Jurkat, Clone E6-1 (cell line): Measurements from ENCODE around the gene ABT1.

Experiments used
- DNase-seq: peaks from one replicate; pipeline ENCODE4 v3.0.0-alpha.2; 2011; ENCODE audit warnings: low read depth, low spot score
- H3K4me3 ChIP-seq: 2 replicates; pipeline ENCODE4 v1.5.1; 2011; ENCODE audit warnings: mild to moderate bottlenecking, low read length, control low read depth, moderate library complexity

Gene ABT1

DNA sequence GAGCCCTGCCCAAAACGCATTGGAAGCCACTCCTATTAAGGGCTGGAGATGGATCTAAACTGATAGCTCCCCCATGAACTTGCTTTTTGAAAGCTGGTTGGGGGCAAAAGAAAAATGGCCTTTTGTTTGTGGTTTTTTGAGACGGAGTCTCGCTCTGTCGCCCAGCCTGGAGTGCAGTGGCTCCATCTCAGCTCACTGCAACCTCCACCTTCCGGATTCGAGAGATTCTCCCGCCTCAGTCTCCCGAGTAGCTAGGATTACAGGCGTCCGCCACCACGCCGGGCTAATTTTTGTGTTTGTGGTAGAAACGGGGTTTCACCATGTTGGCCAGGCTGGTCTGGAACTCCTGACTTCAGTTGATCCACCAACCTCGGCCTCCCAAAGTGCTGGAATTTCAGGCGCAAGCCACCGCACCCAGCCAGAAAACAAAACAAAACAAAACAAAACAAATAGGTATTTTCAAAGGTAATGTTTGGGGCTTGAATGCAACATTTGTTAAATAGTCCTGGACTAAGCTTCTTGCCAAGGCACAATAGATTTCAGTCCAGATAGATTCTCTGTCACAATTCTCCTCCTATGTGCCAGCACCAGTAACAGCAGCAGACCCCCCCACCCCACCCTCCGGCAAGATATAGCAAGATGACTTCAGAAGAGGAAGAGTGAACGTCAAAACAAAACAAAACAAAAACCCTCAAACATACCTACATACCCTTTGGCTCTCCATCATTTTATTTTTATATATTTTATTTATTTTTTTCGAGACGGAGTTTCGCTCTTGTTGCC is 26.5 kb upstream of the ABT1 start:
- H3K4me3 ChIP-seq = no peak overlapping the region
- DNase-seq = no peak

DNA sequence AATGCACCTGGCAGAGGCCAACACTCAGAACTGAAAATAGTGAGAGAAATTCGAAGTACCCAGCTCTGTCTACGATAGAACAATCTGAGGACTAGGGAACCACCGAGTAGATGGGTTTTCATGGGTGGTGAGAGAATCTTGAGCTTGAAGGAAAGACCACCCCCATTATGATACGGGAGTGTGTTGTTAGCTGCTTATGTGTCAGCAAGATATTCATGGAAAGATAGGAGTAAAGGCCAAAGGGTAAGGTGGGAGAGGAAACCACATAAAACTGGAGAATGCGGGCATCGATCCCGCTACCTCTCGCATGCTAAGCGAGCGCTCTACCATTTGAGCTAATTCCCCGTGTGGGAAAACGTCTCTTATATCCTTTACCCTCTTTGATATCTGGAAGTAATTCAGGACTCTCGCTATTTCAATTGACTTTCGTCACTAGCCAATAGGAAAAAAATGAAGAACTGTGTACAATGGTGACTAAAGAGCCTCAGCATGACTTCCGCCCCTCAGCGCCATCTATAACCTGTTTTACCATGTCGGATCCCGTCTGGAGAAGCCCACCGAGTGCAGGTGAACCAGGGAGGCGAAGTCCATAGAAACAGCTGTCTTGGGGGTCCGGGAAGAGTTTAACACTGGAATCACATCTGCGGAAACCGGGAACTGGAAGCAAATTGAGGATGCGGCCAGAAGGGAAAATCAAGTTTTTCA is 25.0 kb upstream of the ABT1 start:
- no peak overlapping the region for H3K4me3 ChIP-seq
- no peak for DNase-seq

DNA sequence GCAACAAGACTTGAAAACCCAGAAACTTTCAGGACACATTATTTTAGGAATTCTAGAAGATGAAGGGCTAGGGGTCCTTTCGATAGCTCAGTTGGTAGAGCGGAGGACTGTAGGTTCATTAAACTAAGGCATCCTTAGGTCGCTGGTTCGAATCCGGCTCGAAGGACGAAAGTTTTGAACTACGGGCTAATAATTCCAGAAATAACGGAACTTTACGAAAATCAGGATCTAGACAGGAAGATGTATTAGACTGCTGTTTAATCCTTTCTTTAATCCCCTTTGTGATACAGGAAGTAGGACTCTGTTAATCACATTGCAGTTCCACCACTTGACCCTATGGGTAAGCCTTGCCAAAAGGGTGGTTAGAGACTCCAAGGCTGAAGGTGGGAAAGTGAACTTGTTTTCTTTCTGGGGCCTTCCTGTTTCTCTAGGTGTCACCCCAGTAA is 21.2 kb upstream of the ABT1 start:
- no peak for DNase-seq
- H3K4me3 ChIP-seq = no peak overlapping the region

DNA sequence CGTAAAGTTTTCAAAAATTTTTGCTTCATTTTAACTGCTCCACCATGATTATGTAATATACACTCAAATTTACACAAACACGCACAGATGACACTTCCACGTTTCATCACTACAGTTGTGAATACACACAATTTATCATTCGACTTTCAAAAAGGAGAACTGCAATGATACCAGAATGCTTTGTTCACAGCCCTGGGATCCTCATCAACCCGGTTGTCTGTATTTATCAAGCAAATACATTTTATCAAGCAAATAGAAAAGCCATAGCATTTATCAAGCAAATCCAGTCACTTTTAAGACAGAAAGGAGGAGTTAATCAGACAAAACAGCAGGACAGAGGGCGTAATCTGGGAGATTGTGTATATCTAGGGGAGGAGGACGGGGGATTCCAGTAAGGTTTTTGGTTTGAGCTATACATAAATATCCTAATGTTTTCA is 20.3 kb upstream of the ABT1 start:
- no peak overlapping the region for H3K4me3 ChIP-seq
- DNase-seq = no peak

DNA sequence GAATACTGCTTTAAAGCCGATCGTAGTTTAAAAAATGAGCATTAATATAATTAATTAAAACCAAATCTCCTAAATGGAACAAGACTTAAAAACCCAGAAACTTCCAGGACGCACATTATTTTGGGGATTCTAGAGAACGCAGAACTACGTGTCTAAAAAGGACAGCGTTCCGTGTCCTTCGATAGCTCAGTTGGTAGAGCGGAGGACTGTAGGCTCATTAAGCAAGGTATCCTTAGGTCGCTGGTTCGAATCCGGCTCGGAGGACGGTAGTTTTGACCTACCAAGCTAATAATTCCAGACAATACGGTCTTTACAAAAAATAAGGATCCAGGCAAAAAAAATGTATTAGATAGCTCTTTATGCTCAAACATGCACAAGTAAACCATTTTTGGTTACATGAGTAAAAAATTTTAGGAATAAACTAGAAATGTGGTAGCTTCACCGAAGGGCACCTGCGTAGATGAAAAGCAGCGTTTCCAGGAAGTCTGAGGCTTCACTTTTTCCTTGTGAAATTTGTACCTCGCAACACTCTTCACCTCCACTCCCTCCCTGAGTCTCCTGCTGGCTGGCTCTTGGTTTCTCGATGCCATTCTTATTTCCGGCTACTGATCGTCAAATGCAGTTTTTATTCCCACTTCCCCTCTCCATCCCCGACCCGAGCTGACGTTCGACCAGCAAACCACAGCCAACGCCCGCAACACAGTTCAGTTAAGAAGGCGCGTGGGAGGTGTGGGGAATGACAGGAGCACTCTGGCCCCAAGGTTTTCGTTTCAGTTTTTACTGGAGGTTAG is 19.6 kb upstream of the ABT1 start:
- DNase-seq = no peak
- no peak overlapping the region for H3K4me3 ChIP-seq

DNA sequence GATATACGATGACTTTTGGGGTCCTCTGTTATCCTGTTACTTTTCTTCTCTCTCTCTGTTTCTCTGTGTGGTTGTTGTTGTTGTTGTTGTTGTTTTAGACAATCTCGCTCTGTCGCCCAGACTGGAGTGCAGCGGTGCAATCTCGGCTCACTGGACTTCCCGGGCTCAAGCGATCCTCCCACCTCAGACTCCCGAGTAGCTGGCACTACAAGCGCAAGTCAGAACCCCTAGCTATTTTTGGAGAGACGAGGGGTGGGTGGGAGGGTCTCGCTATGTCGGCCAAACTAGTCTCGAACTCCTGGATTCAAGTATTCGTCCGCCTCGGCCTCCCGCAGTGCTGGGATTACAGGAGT is 19.1 kb upstream of the ABT1 start:
- H3K4me3 ChIP-seq = no peak overlapping the region
- no peak for DNase-seq

DNA sequence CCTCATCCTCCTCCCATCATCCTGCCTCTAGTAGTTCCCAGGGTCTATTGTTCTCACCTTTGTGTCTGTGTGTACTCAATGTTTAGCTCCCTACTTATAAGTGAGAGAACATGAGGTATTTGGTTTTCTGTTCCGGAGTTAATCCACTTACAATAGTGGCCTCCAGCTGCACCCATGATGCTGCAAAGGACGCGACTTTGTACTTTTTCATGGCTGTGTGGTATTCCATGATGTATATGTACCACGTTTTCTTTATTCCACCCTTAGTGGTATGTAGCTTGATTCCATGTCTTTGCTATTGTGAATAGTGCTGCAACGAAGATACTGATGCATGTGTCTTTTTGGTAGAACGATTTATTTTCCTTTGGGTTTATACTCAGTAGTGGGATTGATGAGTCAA is 18.5 kb upstream of the ABT1 start:
- no peak for DNase-seq
- H3K4me3 ChIP-seq = no peak overlapping the region

DNA sequence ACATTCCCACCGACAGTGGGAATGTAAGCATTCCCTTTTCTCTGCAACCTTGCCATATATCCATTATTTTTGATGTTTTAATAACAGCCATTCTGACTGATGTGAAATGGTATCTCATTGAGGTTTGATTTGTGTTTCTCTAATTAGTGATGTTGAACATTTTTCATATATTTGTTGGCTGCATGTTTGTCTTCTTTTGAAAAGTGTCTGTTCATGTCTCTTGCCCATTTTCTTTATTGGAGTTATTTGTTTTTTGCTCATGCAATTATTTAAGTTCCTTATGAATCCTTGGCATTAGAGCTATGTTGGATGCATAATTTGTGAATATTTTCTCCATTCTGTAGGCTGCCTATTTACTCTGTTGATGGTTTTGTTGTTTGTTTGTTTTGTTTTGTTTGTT is 18.0 kb upstream of the ABT1 start:
- DNase-seq = no peak
- no peak overlapping the region for H3K4me3 ChIP-seq

DNA sequence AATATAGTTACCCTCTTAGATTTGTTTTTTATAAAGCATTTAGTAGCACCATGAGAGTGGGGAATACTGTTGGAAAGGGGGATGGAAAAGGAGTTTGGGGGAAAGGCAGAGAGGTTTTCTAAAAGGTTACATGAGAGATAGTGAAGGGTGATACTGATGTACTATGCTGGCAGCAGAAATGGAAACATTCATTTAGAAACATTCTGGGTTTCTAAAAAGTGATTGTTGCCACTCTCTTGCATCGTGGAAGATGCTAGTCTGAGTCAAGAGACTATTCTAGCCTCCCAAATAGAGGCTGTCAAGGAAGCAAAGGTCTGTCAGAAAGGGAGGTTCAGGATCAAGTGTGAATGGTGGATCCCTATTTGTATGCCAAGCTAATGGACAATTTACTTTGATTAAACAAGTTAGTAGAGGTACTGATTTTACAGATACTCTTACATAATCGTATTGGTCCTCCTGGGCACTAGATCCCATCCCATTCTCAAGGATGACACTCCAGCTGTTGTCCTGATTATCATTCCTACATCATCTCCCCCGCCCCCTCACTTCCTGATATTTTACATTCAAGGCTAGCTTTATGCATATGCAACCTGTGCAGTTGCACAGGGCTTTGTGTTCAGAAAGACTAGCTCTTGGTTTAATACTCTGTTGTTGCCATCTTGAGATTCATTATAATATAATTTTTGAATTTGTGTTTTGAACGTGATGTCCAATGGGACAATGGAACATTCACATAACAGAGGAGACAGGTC is 15.4 kb upstream of the ABT1 start:
- H3K4me3 ChIP-seq = no peak overlapping the region
- no peak for DNase-seq

DNA sequence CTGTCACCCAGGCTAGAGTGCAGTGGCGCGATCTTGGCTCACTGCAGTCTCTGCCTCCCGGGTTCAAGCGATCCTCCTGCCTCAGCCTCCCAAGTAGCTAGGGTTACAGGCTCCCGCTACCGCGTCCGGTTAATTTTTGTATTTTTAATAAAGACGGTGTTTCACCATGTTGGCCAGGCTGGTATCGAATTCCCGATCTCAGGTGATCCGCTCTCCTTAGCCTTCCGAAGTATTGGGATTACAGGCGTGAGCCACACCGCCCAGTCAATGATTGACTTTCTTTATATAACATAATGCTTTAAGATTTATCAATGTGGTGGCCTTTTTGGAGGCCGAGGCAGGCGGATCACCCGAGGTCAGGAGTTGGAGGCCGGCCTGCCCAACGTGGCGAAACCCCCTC is 7.8 kb upstream of the ABT1 start:
- no peak overlapping the region for H3K4me3 ChIP-seq
- DNase-seq = no peak

DNA sequence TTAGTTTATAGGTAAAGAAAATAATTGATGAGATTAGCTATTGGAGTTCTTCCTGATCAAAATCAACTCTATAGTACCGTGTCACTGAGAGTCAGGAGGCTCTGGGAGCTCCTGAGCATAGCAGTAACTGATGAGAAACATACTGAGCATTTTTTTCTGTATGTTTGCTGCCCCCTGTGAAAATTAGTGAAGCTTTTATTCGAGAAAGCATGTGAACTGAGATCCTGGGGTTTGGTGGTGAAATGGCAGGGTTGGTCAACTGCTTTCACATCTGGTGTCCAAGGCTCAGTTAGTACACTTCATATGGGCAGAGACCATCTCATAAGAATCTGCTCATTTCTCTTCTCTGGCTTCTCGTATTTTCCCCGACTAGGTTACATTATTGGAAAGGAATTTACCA is 4.1 kb upstream of the ABT1 start:
- no peak overlapping the region for H3K4me3 ChIP-seq
- DNase-seq = no peak

DNA sequence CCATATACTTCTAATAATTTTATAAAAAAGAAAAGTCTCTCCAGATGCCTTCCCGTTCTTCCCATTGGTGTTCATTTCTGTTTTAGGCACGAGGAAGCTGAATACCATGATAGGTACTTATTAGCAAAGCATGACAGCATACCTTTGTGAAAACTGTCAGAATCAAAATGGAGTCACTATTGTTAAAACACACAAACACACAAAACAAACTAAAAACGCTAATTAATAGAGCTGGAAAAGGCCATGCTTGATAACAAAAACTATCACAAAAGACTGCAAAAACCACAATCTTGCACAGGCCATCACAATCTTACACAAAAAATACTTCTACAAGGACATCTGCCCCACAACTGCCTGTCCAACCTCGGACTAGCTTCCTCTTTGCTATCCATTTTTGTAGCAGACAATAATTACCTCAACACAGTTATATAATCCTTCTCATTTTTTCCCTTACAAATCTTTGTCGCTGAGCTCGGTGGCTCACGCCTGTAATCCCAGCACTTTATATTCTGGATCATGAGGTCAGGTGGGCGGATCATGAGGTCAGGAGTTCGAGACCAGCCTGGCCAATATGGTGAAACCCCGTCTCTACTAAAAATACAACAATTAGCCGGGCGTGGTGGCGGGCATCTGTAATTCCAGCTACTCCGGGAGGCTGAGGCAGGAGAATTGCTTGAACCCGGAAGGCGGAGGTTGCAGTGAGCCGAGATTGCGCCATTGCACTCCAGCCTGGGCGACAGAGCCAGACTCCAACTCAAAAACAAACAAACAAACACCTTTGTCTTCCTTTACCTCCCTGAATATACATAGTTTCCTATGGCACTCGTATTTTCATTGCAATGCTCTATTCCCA is 3.2 kb upstream of the ABT1 start:
- DNase-seq = no peak
- no peak overlapping the region for H3K4me3 ChIP-seq

DNA sequence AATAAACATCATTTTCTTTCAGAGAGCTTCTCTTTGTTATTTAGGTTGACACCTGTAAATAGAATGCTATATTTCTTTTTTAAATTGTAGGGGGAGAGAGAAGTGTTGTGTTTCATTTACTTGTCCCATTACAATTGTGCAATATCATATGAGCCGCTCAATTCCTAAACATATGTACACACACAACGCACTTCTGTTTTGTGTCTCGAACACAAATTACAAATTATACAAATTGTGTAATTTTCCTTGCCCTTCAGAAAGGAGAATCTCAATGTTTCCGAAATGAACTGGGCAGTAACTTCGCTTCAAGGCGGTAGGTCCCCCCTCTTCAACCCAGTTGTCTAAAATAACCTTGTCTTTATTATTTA is 2.6 kb upstream of the ABT1 start:
- DNase-seq = no peak
- H3K4me3 ChIP-seq = no peak overlapping the region

DNA sequence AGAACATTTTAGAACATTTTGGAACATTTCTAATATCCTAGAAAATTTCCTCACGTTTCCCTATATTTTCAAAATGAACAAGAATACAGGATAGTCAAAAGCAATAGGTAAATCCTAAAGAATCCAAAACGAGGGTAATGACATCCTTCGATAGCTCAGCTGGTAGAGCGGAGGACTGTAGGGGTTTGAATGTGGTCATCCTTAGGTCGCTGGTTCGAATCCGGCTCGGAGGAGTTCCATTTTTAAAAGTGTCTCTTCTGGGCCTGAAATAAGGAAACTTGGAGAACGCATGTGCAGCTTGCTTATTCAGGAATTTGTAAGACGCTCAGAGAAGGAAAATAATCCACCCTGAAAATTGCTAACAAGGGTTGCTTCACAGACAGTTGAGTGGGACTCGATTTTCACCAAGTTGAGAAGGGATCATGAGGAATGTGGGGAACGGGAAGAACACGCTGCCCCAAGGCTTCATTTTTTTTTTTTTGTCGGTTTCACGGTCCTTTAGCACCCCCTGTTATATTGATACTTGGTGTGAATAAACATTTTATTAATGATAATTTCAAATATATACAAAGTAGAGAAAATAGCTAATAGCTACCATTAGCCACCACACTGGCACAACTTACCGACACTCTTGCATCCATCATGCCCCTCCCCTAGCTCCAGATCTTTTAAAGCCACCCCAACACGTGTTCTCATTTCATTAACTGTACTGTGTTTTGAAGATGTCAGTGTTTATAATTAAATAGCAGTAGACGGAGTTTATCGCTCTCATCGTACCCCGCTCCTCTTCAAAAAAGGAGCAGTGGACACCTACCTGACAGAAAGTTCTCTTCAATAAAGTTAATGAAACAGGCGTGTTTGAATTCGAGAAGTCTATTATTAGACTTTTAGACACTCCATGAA is 1.8 kb upstream of the ABT1 start:
- peak overlapping the region; percentile 99 for H3K4me3 ChIP-seq
- DNase-seq = no peak

DNA sequence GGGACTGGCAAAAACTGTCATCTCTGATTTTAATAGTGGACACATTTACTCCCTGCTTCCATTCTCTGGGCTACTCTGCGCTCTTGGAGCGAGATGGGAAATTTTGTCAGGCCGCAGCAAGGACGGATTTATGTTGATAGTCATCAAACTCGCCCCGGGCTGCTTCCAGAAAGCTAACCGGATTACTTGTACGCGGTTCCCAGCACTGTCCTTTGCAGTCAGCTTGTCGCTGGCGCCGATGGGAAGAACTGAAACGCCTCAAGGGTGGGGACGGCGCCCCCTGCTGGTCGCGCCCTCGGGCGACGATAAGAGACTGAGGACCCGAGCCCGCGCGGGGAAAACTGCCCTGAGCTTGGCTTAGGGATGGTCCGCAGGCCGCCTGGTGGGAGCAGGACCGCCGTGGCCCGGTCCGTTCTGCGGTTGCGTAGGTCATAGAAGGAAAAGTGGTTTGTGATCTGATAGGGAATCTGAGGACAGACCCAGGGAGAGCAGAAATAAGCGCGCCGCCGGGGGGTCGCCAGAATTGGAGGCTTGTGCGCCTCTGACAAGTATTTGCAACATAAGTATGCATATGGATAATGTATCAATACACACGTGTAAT is 984 bp upstream of the ABT1 start:
- DNase-seq = peak; percentile 79
- peak overlapping the region; percentile 99 for H3K4me3 ChIP-seq

DNA sequence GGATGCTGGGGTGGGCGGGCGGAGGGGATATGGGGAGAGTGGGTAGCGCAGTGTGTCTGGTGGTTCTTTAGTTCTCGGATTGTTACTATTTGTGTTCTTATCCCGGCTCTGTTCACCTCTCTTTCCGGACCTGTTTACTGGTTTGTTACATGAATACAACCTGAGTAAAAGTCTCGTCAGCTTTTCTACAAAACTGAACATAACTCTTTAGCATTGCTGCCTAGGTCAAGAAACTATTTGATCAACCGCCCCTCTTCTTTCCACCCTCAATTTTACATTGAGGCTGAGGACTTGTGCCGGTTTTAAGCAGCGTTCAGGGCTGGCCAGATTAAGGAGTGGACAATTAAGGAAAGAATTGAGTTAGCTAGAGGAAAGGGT is 625 bp downstream of the ABT1 start:
- DNase-seq = no peak
- peak overlapping the region; percentile 99 for H3K4me3 ChIP-seq

DNA sequence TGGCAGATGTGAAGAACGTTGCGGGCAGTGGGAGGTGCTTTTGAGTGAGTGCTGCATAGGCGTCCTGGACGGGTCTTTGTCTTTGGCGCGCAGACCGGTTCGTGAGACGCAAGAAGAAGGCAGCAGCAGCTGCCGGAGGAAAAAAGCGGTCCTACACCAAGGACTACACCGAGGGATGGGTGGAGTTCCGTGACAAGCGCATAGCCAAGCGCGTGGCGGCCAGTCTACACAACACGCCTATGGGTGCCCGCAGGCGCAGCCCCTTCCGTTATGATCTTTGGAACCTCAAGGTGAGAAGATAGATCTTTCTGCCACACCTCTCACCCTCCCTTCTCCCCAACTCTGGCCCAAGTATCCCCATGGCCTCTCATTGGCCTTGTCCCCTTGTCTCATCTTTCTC is 1.1 kb downstream of the ABT1 start:
- DNase-seq = no peak
- H3K4me3 ChIP-seq = peak overlapping the region; percentile 99
